HG03469 (cell line): ENCODE results near the gene FBN2.
"Not testable (repeated sequence)": the region's sequence is repeated elsewhere in the genome, so short reads cannot be mapped to it uniquely, and the experiment has no call there.

Source experiments
- ATAC-seq: cut with Tn5 transposase; IDR thresholded peaks from one replicate; pipeline ENCODE4 v1.9.1; 2021; ENCODE audit warnings: mild to moderate bottlenecking, moderate library complexity, moderate number of reproducible peaks; ENCODE audit not compliant: unreplicated experiment

The FBN2 gene

DNA sequence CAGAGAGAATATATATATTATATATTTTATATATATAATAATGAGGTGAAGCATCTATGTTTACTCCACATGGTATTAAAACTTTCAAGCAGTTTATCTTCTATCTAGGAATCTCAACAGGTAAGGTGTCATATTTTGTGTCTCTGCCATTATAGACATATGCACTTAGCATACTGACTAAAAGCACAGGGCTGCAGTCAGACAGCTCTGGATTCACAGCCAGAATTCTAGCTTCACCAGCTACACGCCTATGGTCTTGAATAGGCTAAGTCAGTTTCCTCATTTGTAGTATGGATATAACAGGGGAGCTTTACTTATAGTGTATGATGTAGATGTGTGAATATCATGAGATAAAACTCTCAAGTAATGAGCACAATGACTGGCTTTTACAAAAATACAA is 57.9 kb downstream of the FBN2 start:
- no peak for ATAC-seq

GRCh38 chr5:128478386-128479368 is 59.4 kb downstream of the FBN2 start:
- no peak for ATAC-seq

GRCh38 chr5:128477944-128478343 is 60.1 kb downstream of the FBN2 start:
- no peak for ATAC-seq

DNA sequence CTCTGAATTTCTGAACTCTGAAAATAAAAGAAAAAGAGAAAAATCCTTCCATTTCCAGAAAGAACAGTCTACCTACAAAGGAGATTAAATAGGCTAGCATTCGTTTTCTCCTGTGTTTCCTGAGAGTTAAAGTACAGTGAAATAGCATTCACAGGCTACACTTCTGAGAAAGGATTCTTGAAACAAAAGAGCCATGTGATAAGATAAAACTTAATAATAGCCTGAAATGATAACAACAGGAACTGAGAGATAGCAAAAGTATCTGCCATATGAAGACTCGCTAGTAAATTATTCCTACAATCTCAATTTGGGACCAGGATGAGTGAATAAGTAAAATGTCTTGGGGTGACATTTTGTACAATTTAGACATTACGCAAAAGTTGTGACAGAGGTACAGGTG is 62.4 kb downstream of the FBN2 start:
- no peak for ATAC-seq

DNA sequence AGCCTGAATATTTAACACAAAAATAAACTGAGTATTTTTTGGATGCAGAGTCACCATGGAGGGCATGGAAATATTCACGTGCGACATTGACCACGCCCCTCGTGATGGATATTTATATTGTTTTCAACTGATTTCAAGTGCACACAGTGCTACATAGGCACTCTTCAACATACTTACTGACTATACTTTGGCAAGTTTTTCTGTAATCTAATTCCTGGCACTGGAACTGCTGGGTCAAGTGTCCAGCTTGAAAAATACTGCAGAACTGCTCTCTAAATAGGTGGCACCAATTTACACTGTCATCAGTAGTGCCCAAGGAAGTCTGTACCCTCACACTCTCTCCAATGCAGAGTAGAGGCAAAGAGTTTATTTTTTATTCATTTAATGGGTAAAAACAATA is 65.1 kb downstream of the FBN2 start:
- ATAC-seq = no peak

DNA sequence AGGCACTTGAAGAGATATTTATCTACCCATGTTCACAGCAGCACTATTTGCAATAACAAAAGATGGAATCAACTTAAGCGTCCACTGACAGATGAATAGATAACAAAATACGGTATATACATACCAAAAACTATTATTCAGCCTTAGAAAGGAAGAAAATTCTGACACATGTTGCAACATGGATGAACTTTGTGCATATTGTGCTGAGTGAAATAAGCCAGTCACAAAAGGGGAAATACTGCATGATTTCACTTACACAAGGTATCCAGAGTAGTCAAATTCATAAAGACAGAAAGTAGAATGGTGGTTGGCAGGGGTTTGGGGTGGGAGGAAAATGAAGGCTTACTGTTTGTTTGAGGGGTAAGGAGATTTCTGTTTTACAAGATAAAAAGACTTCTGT is 66.0 kb downstream of the FBN2 start:
- no peak for ATAC-seq

- no peak for ATAC-seq
These were observed 67.4 kb downstream of the FBN2 start for GRCh38 chr5:128470663-128471062.

DNA sequence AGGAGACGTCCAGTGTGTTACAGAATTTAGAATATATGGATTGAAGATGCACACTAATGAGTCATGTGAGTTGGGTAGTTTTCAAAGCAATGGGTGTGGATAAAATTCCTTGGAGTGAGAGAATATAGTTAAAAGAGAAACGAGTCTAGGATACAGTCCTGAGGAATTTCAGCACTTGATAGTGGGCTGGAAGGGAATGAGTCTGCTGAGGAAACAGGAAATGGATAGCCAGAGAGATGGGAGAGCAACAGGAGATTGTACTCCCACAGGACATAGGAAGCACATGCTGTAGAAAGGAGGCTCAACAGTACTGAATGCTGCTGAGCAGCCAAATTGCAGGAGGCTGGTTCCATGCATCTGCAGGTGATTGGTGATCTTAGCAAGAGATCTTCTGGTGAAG is 68.1 kb downstream of the FBN2 start:
- no peak for ATAC-seq

- ATAC-seq = no peak
These were observed 71.1 kb downstream of the FBN2 start for GRCh38 chr5:128466980-128467379.

DNA sequence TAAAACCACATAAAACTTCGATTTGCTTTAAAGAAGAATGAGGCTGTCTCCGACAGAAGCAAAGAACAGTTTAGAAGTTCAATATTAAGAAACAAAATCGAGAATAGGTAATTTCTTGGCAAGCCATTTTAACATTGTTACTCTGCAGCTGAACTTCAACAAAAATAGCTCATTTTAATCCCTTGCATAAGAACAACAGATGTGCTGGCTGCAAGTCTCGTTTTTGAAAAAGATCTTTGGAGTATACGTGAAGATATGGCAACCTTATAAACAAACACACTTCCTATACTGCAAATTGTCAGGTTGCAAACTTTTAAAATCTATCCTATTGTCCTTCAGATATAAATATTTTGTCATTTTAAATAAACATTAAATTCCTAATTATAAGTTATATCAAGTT is 71.5 kb downstream of the FBN2 start:
- ATAC-seq = no peak

DNA sequence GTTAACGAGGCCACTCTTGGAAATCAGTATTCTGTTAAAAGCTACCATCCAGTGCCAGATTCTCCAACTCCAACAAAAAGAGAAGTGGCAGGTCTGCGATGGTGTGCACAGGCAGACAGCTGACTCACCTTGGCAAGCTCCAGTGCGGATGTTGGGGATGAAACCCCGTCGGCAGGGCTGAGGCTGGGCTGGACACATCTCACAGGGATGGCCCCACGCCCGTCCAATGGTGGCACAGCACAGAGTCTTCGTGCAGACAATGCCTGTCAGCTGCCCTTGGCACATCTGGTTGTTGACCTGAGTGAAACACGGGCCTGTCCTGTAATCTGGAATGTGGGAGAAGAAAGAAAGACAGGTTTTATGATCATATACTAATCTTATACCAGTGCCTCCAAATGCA is 73.4 kb downstream of the FBN2 start:
- no peak for ATAC-seq

DNA sequence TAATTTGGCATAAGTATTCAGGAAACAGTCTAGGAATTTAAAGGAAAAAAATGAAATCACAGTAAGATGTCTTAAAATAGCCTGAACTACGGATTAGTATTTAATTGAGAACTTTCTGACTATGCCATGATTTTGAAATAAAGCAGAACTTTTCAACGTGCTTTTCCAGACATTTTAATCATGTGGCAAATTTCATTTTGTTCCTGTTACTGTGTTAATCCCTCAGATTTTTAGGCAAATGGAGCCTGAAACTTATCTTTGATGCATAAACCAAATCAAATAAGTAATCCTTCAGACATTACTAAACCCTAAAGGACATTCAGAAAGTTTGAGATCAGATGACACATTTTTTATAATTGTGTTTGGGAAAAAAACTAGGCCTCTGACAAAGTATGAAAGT is 75.7 kb downstream of the FBN2 start:
- ATAC-seq = no peak

DNA sequence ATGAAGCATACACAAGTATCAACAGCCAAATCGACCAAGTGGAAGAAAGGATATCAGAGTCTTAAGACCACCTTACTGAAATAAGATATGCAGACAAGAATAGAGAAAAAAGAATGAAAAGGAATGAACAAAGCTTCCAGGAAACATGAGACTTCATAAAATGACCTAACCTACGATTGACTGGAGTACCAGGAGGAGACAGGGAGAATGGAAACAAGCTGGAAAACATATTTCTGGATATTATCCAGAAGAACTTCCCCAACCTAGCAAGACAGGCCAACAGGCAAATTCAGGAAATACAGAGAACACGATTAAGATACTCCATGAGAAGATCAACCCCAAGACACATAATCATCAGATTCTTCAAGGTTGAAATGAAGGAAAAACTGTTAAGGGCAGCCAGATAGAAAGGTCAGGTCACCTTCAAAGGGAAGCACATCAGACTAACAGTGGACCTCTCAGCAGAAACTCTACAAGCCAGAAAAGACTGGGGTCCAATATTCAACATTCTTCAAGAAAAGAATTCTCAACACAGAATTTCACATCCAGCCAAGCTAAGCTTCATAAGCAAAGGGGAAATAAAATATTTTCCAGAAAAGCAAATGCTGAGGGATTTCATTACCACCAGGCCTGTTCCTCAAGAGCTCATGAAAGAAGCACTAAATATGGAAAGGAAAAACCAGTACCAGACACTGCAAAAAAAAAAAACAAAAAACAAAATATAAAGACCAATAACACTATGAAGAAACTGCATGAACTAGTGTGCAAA is 80.7 kb downstream of the FBN2 start:
- ATAC-seq = not testable (repeated sequence)

DNA sequence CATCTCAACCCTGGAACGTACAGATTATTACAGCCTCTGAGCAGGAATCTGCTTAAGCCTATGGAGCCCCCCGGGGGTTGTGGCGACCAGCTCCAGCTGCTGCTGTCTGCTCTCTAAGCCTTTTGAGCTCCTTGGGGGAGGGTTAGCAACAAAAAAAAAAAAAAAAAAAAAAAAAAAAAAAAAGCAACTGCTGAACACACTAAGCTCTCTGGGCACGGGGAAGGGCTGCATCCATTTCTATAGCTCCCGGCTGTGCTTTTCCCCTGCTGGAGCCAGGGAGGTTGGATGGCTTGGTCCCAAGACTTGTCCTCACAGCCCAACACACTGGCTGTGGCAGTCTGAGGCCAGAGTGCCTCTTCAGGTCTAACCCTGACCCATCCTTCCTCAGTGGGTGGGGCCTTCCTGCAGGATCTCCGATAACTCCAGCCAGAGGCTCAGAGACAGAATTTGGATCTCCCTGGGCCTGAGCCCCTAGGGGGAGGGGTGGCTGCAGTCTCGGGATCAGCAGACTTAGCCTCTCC is 82.1 kb downstream of the FBN2 start:
- no peak for ATAC-seq

DNA sequence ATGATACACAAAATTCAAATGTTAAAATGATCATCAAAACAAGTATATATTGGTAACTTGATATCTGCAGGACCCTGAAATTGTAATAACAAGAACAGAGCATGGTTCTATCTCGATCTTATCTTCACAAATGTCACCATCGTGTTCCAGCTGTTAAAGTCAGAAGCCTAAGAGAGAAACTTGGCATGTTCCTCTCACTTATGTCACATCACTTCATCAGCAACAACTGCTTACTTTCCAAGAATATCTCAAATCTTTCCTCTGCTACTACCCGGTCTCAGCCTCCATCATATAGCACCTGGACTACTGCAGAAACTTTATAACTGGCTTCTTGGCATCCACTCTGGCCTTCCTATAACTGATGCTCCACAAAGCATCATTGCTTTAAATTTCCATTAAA is 84.9 kb downstream of the FBN2 start:
- ATAC-seq = no peak

DNA sequence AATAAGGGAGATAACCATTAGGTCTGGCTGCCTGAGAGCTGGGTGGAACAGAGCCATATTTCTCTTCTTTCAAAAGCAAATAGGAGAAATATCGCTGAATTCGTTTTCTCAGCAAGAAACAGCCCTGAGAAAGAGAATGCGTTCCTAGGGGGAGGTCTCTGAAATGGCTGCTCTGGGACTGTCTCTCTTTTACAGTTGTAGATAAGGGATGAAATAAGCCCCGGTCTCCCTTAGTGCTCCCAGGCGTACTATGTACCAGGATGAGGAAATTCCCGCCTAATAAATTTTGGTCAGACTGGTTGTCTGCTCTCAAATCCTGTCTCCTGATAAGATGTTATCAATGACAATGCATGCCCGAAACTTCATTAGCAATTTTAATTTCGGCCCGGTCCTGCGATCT is 90.8 kb downstream of the FBN2 start:
- ATAC-seq = not testable (repeated sequence)

DNA sequence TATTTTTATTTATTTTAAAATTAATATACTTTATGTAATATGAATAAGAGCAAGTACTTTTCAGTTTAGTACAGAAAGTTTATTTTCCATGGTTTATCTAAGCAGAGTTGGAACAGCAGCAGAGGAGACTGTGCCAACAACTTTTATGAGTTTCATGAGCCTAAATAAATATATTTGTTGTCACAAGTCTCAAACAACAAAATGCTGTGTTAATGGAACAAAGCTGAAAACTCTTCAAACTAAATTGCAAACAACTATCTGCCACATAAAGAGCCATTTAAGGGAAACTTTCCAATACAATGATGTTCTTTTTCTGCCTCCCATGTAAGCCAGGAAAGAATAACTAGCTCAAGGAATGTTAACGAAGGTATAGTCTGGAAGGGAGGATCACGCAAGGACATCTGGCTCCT is 96.1 kb downstream of the FBN2 start:
- ATAC-seq = no peak

GRCh38 chr5:128441165-128441564 is 96.9 kb downstream of the FBN2 start:
- no peak for ATAC-seq

- ATAC-seq = no peak
These were observed 101.3 kb downstream of the FBN2 start for GRCh38 chr5:128436749-128437188.

GRCh38 chr5:128435861-128436260 is 102.2 kb downstream of the FBN2 start:
- no peak for ATAC-seq

GRCh38 chr5:128434993-128435392 is 103.1 kb downstream of the FBN2 start:
- ATAC-seq = no peak
